ENCODE results near the gene HIBCH. TPM values are rescaled to one million over a fixed set of nuclear protein-coding genes. Genes with fewer than 3 reads are reported as not detected.

HIBCH gene
- polyA plus RNA-seq, 1 donor (not counting 4 experiments of a cell fraction or from before 2014, with no cell fraction given): 19.4 TPM

DNA sequence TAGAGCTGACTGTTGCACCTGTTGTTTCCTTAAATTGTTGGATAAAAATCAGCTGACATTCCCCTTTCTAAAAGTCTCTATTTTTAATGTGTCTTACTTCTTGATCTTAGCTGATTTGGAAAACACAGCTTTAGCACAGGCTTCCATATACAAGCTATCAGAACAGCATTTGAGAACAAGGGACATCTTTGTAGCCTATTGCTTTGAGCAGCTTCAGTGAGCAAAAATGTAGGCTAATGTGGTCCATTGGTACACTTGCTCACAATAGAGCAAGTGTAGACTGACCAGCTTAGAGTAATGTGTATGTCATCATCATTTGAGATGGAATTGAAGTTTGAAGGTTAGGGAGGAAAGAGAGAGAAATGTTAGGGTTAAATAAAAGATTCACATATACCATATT is 30.7 kb upstream of the HIBCH start:
- no peaks in the 10 kb centered on the region for H4K20me1 ChIP-seq (ENCODE audit: control insufficient read depth, extremely low read depth, insufficient read depth, low read length)
- no peaks in the 10 kb centered on the region for H3K27me3 ChIP-seq (ENCODE audit: control insufficient read depth, extremely low read depth, insufficient read depth, low read length)
- dilution Hi-C loops (cut with MboI; ENCODE audit: extremely low pct_ligation_motif_present, low sequenced_read_pairs): no loop called here
- DNase-seq (ENCODE audit: low read depth, low spot score) (no peak), FAIRE-seq (no peak)
- H3K9me1 ChIP-seq (ENCODE audit: control insufficient read depth, extremely low read depth, insufficient read depth, low read length): no peaks in the 10 kb centered on the region
- H3K4me3 ChIP-seq (ENCODE audit: control insufficient read depth in 2 of 3, extremely low read depth in 1 of 3, insufficient read depth in 2 of 3, low read depth in 1 of 3, low read length in 3 of 3): no peak overlapping the region
- H3K27ac ChIP-seq (ENCODE audit: control insufficient read depth, insufficient read depth, low read length): no peak overlapping the region
- no peak overlapping the region for H2AFZ ChIP-seq (ENCODE audit: control insufficient read depth, low read length)
- no peaks in the 10 kb centered on the region for H3K36me3 ChIP-seq (ENCODE audit: control insufficient read depth in 2 of 2, extremely low read depth in 1 of 2, insufficient read depth in 2 of 2, low read length in 2 of 2)
- peaks cover 26% of the 10 kb centered on the region for H3K4me1 ChIP-seq (ENCODE audit: control insufficient read depth, extremely low read depth, insufficient read depth, low read length)
- H3K9me3 ChIP-seq (ENCODE audit: control insufficient read depth, low read depth, low read length): no peaks in the 10 kb centered on the region
- H3K9ac ChIP-seq (ENCODE audit: control insufficient read depth, extremely low read depth, insufficient read depth, low read length): no peak overlapping the region
- no peak for TF ChIP-seq CTCF (optimal IDR thresholded peaks at IDR 0.05 in 1 of 3, IDR thresholded peaks at IDR 0.05 in 1 of 3, conservative IDR thresholded peaks at IDR 0.05 in 1 of 3; ENCODE audit: extremely low read depth in 1 of 3, insufficient read depth in 2 of 3, low read length in 3 of 3)
- TF ChIP-seq EZH2 (IDR thresholded peaks at IDR 0.05; ENCODE audit: low read length): no peak
- H3K4me2 ChIP-seq (ENCODE audit: control insufficient read depth, extremely low read depth, insufficient read depth, low read depth, low read length): no peak overlapping the region
- H3K79me2 ChIP-seq (ENCODE audit: control insufficient read depth, insufficient read depth, low read length): no peaks in the 10 kb centered on the region

DNA sequence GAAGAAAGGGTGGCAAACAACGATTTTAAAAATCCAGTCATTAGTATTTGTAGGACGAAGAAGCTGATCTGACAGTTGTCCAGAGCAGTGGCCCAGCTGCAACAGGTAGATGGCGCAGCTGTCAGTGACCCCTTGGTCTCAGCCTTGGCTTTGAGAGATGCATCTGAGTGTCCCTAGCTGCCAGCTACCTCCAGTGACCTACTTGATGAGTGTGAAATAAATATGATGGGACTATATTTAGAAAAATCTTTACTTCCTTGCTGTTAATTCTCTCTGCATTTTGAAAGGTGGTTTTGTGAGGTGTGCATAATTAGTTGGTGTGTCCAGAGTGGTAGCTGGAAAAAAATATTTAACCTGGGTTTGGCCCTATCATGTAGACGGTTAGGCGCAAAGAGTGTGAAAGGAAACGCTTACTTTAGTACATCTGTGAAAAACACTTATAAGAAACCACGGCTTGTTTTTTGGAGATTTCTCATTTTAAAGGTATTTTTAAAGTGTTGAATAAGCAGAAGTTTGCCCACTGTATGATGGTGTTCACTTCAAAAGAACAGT is 24.7 kb upstream of the HIBCH start:
- Histone ChIP-seq H3K9me3 (ENCODE audit: control insufficient read depth, low read depth, low read length) (no peaks in the 10 kb centered on the region), H3K27ac (ENCODE audit: control insufficient read depth, insufficient read depth, low read length) (peak overlapping the region; percentile 64), H3K9ac (ENCODE audit: control insufficient read depth, extremely low read depth, insufficient read depth, low read length) (peak overlapping the region; percentile 76), H3K4me3 (ENCODE audit: control insufficient read depth in 2 of 3, extremely low read depth in 1 of 3, insufficient read depth in 2 of 3, low read depth in 1 of 3, low read length in 3 of 3) (peak overlapping the region; percentile 54 to 77 (median 64)), H3K79me2 (ENCODE audit: control insufficient read depth, insufficient read depth, low read length) (no peaks in the 10 kb centered on the region), H2AFZ (ENCODE audit: control insufficient read depth, low read length) (peak overlapping the region; percentile 93), H3K4me1 (ENCODE audit: control insufficient read depth, extremely low read depth, insufficient read depth, low read length) (peaks cover 7% of the 10 kb centered on the region), H4K20me1 (ENCODE audit: control insufficient read depth, extremely low read depth, insufficient read depth, low read length) (no peaks in the 10 kb centered on the region), H3K27me3 (ENCODE audit: control insufficient read depth, extremely low read depth, insufficient read depth, low read length) (no peaks in the 10 kb centered on the region), H3K36me3 (ENCODE audit: control insufficient read depth in 2 of 2, extremely low read depth in 1 of 2, insufficient read depth in 2 of 2, low read length in 2 of 2) (no peaks in the 10 kb centered on the region), H3K9me1 (ENCODE audit: control insufficient read depth, extremely low read depth, insufficient read depth, low read length) (no peaks in the 10 kb centered on the region), H3K4me2 (ENCODE audit: control insufficient read depth, extremely low read depth, insufficient read depth, low read depth, low read length) (peak overlapping the region; percentile 89)
- DNase-seq (ENCODE audit: low read depth, low spot score) (no peak), FAIRE-seq (peak; percentile 71)
- dilution Hi-C loops (cut with MboI; ENCODE audit: extremely low pct_ligation_motif_present, low sequenced_read_pairs): no loop called here
- TF ChIP-seq EZH2 (IDR thresholded peaks at IDR 0.05; ENCODE audit: low read length) (no peak), CTCF (optimal IDR thresholded peaks at IDR 0.05 in 1 of 3, IDR thresholded peaks at IDR 0.05 in 1 of 3, conservative IDR thresholded peaks at IDR 0.05 in 1 of 3; ENCODE audit: extremely low read depth in 1 of 3, insufficient read depth in 2 of 3, low read length in 3 of 3) (peak; percentile 34 to 71 (median 37))
